Measurements from ENCODE around the gene USP10. TPM values are rescaled to one million over a fixed set of nuclear protein-coding genes. Genes with fewer than 3 reads are reported as not detected.

Gene USP10
- total and polyA plus RNA-seq, 4 donors = 28.2 to 46.1 (median 42.0) TPM

DNA sequence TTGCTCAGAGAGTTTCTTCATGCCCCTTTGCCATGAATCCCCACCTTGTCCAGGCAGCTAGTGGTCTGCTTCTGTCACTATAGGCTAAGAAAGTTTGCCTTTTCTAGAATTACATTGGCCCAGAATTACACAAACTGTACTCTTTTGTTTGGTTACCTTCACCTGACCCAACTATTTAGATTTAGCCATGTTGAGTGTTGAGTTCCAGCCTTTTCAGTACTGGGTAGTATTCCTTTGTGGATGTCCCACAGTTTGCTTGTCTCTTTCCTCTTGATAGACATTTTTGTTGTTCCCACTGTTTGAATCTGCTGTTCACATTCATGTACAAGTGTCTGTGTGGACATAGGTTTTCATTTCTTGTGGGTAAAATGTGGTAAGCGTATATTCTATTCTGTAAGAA, 22.3 kb downstream of the USP10 start:
- TF ChIP-seq FOXA2 (IDR thresholded peaks at IDR 0.05) (no peak), TAF1 (conservative IDR thresholded peaks at IDR 0.05) (no peak), HNF4G (IDR thresholded peaks at IDR 0.05) (no peak), YY1 (IDR thresholded peaks at IDR 0.05) (no peak), SP1 (IDR thresholded peaks at IDR 0.05) (no peak)
- TF ChIP-seq, protein P1, sequence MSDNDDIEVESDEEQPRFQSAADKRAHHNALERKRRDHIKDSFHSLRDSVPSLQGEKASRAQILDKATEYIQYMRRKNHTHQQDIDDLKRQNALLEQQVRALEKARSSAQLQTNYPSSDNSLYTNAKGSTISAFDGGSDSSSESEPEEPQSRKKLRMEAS (IDR thresholded peaks at IDR 0.05) = no peak
- H3K27me3 ChIP-seq (ENCODE audit: control insufficient read depth in 4 of 4, insufficient read depth in 4 of 4, low read length in 3 of 4) = no peaks in the 10 kb centered on the region
- no peak overlapping the region for H3K4me3 ChIP-seq (ENCODE audit: low read depth in 1 of 3, low read length in 3 of 3)
- H3K36me3 ChIP-seq (ENCODE audit: control insufficient read depth in 4 of 4, insufficient read depth in 3 of 4, low read depth in 1 of 4, low read length in 3 of 4) = no peaks in the 10 kb centered on the region
- peaks cover 2 to 18% (median 14%) of the 10 kb centered on the region in 4 donors for H3K4me1 ChIP-seq (ENCODE audit: control insufficient read depth in 4 of 4, insufficient read depth in 4 of 4, low read length in 3 of 4)
- H3K9me3 ChIP-seq (ENCODE audit: control insufficient read depth in 4 of 4, low read length in 3 of 4) = no peaks in the 10 kb centered on the region
- no peak overlapping the region for H3K9ac ChIP-seq (ENCODE audit: low read depth in 1 of 2, low read length in 2 of 2)
- DNase-seq (ENCODE audit: low spot score) = no peak
- 97% methylated on average over 1 of the region's 1 CpG for WGBS
- H3K27ac ChIP-seq (ENCODE audit: low read depth in 1 of 2, low read length in 2 of 2) = no peak overlapping the region

DNA sequence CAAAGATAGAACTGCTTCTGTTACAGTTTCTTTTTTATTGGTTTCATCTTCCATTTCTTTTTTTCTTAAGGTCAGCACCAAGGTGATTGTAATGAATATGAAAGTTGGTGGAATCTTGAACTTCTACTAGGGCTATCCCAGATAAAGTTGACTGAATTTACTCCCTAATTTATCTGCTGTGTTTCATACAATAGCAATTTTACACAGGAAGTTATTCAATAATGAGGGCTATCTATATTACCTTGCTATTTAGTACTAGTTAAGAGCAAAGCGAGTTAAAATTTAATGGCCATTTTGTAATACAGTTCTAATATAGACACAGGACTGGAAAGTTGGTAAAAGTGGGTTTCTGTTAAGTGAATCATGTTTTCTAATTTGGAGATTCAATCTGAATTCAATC, 24.1 kb downstream of the USP10 start:
- no peak overlapping the region for H3K9ac ChIP-seq (ENCODE audit: low read depth in 1 of 2, low read length in 2 of 2)
- H3K27ac ChIP-seq (ENCODE audit: low read depth in 1 of 2, low read length in 2 of 2) = no peak overlapping the region
- H3K27me3 ChIP-seq (ENCODE audit: control insufficient read depth in 4 of 4, insufficient read depth in 4 of 4, low read length in 3 of 4) = no peaks in the 10 kb centered on the region
- WGBS = 82% methylated on average over 1 of the region's 1 CpG
- peaks cover 5 to 19% (median 14%) of the 10 kb centered on the region in 4 donors for H3K4me1 ChIP-seq (ENCODE audit: control insufficient read depth in 4 of 4, insufficient read depth in 4 of 4, low read length in 3 of 4)
- TF ChIP-seq, protein P2, sequence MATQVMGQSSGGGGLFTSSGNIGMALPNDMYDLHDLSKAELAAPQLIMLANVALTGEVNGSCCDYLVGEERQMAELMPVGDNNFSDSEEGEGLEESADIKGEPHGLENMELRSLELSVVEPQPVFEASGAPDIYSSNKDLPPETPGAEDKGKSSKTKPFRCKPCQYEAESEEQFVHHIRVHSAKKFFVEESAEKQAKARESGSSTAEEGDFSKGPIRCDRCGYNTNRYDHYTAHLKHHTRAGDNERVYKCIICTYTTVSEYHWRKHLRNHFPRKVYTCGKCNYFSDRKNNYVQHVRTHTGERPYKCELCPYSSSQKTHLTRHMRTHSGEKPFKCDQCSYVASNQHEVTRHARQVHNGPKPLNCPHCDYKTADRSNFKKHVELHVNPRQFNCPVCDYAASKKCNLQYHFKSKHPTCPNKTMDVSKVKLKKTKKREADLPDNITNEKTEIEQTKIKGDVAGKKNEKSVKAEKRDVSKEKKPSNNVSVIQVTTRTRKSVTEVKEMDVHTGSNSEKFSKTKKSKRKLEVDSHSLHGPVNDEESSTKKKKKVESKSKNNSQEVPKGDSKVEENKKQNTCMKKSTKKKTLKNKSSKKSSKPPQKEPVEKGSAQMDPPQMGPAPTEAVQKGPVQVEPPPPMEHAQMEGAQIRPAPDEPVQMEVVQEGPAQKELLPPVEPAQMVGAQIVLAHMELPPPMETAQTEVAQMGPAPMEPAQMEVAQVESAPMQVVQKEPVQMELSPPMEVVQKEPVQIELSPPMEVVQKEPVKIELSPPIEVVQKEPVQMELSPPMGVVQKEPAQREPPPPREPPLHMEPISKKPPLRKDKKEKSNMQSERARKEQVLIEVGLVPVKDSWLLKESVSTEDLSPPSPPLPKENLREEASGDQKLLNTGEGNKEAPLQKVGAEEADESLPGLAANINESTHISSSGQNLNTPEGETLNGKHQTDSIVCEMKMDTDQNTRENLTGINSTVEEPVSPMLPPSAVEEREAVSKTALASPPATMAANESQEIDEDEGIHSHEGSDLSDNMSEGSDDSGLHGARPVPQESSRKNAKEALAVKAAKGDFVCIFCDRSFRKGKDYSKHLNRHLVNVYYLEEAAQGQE (IDR thresholded peaks at IDR 0.05) = no peak
- TF ChIP-seq EGR1 (IDR thresholded peaks at IDR 0.05; ENCODE audit: low read depth in 2 of 2) (no peak), HNF4A (conservative IDR thresholded peaks at IDR 0.05) (no peak)
- no peak for DNase-seq (ENCODE audit: low spot score)
- no peaks in the 10 kb centered on the region for H3K9me3 ChIP-seq (ENCODE audit: control insufficient read depth in 4 of 4, low read length in 3 of 4)
- no peak overlapping the region for H3K4me3 ChIP-seq (ENCODE audit: low read depth in 1 of 3, low read length in 3 of 3)
- no peaks in the 10 kb centered on the region for H3K36me3 ChIP-seq (ENCODE audit: control insufficient read depth in 4 of 4, insufficient read depth in 3 of 4, low read depth in 1 of 4, low read length in 3 of 4)

DNA sequence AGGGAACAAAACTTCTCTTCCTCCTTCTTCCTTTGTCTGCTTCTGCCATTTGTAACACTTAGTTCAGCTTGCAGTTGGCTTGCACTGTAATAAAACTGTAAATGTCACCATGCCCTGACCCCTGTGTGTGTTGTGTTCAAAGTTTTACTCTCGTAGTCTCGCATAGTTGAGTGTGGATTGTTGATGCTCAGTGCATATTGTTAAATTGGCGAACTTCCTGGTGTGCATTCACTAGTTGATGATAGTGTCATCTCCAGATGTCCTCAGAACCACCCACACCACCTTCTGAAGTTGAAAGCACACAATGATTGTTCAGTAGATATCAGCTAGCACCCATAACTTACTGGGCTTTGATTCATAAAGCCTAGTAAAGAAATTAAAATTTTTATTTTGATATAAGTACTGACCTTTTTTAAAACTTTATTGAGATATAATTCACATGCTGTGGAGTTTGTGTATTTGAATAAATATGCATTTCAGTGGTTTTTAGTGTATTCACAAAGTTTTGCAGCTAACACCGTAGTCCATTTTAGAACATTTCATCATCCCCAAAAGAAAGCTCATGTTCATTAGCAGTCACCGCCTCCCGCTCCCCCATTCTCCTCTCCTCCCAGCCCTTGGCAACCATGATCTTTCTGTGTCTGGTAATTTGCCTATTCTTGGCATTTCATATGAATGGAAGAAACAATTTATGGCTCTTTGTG, 25.0 kb downstream of the USP10 start:
- Histone ChIP-seq H3K9ac (ENCODE audit: low read depth in 1 of 2, low read length in 2 of 2) (no peak overlapping the region), H3K27me3 (ENCODE audit: control insufficient read depth in 4 of 4, insufficient read depth in 4 of 4, low read length in 3 of 4) (no peaks in the 10 kb centered on the region), H3K36me3 (ENCODE audit: control insufficient read depth in 4 of 4, insufficient read depth in 3 of 4, low read depth in 1 of 4, low read length in 3 of 4) (no peaks in the 10 kb centered on the region), H3K4me1 (ENCODE audit: control insufficient read depth in 4 of 4, insufficient read depth in 4 of 4, low read length in 3 of 4) (peaks cover 5 to 19% (median 15%) of the 10 kb centered on the region in 4 donors), H3K9me3 (ENCODE audit: control insufficient read depth in 4 of 4, low read length in 3 of 4) (no peaks in the 10 kb centered on the region), H3K27ac (ENCODE audit: low read depth in 1 of 2, low read length in 2 of 2) (no peak overlapping the region), H3K4me3 (ENCODE audit: low read depth in 1 of 3, low read length in 3 of 3) (no peak overlapping the region)
- WGBS = 71% methylated on average over 6 of the region's 6 CpGs
- TF ChIP-seq NR2F2 (IDR thresholded peaks at IDR 0.05) = no peak
- DNase-seq (ENCODE audit: low spot score) = no peak

Measured in liver (tissue), 9 donors.